ENCODE data around the gene ZNF454.

Gene ZNF454

DNA sequence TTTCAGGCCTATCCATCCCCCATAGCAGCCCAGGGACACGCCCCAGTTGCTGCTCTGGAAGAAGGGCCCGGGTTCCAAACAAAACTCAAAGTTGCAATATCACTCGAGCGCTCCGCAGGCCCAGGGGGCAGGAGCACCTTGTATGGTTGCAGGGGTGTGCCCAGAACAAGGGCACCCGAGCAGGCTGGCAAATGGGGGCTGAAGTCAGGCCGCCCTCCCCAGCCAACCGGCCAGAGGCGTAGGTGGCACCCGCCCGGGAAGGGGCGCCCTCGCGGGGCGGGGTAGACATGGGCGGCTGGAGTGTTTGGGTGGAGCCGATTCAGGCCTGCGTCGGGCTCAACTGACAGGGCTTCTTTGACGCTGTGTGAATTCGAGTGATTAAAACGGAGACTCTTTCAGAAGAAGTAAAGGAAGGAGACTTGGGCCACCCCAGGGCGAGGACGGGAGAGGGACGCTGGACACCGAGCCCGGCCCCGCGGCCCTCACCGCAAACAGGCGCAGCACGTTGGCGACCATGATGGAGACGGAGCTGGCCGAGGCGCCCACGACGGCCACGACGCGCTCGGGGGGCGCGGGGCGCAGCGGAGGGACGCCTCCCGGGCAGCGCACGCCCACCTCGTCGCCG, 53.1 kb downstream of the ZNF454 start:
- no peak for DNase-seq

DNA sequence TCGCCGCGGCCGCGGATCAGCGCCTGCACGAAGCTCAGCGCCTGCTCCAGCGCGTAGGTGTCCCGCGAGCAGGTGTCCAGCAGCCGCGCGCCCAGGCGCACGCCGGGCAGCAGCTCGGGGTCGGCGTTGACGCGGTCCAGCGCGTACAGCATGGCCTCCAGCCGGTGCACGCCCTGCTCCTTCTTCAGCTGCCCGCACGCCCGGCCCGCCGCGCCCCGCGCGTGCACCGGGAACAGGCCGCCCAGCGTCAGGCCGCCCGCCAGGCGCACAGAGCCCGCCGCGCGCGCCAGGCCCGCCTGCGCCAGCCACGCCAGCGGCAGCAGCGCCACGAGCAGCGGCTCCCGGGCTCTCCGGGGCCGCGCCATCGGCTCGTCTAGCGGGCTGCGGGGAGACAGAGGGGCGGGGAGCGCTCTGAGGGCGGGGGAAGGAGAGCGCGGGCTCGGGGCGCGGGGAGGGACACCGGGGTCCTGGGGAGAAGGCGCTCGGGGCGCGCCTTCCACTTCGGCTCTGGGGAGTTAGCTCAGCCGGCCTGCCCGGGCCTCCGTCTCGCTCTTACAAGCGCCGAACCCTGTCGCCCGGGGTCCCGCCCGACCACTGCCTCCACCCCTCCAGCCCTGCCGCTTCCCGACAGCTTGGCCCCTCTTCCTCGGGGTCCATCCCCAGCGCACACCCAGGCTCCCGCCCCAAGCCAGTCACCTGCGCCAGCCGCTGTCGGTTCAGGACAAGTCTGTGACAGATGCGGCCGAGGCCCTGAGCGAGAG, 53.8 kb downstream of the ZNF454 start, which contains the start of gene GRM6:
Gene GRM6 (minus strand): TSS at position 741 of the 761 bp plus-strand sequence. CDS start 376 bp downstream, at position 365.
- DNase-seq = no peak

DNA sequence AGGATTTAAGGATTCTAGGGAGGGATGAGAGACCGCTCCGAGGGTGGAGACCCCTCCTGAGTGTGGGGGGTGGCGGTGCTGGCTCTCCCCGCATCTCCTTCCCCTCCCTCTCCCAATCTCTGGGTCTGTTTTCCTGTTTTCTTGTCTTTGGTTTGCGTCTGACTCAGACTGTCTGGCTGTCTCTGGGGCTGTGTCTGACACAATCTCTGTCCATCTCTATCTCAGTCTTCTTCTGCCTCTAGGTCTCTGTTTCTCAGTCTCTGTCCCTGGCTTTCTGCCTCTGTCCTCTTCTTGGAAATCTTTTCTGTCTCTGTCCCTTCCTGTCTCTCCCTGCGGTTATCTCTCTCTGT, 54.3 kb downstream of the ZNF454 start:
- no peak for DNase-seq

DNA sequence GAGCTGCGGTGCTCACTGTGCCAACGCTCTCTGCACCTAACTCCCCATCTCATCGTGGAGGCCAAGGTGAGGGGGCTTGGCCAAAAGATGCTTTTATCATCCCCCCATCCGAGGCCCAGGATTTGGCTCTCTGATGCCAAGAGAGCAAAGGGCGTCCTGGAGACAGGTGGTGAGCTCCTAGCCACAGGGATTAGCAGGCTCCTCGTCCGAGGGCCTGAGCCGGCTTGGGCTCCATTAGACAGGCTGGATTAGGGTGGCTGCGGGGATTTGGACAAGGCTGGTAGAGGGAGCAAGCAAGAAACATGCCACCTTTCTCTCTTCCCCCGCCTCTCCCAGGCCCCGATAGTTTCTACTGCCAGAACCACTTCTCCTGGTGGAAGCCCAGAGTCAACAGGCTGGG, 55.2 kb downstream of the ZNF454 start:
- no peak for DNase-seq

DNA sequence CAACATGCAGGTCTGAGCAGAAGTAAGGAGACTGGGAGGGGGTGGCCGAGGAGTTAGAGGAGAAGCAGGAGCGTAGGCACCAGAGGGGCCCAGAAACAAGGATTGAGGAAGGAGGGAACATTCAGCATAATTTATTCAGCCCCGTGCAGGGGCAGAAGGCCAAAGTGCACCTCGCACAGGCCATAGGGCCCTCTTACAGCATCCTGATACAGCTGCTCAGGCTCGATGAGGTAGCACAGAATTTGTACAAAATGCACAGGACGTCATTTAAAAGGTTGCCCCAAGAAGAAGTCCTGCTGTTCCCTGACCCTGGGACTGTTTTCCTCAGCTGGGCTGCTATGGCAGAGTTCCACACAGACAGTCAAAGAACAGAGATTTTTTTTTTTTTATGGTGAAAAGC, 56.2 kb downstream of the ZNF454 start:
- no peak for DNase-seq

DNA sequence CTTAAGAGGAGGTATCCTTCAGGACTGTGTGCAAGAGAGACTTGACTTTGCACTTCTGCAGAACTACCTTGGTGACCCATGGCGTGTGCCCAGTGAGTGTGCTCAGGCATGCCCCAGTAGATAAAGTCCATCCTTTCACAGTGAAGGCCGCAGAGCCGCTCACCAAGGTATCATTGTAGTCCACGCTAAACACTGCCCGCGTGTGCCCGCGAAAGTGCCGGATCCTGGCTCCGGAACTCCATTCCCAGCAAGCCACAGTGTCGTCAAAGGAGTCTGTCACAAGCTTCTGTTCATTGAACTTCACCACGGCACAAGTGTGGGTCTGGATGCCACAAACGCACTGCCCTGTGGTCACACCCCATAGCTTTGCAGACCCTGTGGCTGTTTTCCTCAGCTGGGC, 57.4 kb downstream of the ZNF454 start:
- DNase-seq = no peak

DNA sequence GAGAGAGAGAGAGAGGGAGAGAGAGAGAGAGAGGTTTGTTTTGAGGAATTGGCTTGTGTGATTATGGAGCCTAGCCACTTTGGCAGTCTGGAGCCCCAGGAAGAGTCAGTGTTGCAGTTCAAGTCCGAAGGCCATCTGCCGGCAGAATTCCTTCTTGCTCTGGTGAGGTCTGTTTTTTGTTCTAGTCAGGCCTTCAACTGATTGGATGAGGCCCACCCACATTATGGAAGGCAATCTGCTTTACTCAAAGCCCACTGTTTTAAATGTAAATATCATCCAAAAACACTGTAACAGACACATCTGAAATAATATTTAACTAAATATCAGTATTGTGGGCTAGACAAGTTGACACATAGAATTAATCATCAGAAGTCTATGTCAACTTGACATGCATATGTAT, 65.6 kb downstream of the ZNF454 start:
- no peak for DNase-seq

DNA sequence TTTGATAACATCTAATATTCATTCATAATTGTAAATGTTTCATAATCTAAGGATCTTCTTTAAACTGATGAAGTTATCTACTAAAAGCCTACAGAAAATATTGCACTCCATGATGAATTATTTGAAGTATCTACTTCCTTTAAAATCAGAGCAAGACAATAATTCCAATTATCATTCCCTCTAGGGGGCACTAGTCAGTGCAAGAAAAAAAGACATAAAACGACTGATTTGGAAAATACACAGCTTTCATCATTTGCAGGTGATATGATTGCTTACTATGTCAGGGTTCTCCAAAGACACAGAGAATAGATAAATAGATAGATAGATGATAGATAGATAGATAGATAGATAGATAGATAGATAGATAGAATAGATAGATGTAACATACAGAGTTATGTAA, 67.7 kb downstream of the ZNF454 start:
- DNase-seq = no peak

Measured in midbrain (tissue), 1 donor.